ENCODE data around the gene OPRPN.

OPRPN gene, protein sequence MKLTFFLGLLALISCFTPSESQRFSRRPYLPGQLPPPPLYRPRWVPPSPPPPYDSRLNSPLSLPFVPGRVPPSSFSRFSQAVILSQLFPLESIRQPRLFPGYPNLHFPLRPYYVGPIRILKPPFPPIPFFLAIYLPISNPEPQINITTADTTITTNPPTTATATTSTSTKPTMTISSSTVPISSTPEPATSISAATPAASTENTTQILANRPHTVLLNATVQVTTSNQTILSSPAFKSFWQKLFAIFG

DNA sequence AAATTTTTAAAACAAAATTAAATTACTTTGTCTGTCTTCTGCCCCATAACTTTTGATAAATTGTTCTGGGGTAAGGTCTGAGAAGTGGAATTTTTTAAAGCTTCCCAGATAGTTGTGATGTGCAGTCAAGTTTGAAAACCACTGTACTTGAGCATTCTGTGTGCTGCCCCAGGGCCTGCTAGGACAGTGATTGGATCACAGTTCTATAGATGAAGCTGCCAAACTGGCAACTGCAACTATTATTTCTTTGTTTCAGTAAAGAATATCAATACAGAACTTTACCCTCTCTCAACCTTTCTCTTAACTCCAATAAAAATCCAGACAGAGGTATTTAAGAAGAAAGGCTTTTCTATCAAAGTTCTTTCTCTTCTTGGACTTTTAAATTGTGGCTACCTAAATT is at the start of gene OPRPN:
TSS of gene OPRPN (plus strand) at position 361 of the 400 bp plus-strand sequence. CDS start 1,346 bp downstream, outside the sequence.
- DNase-seq, result no peak

DNA sequence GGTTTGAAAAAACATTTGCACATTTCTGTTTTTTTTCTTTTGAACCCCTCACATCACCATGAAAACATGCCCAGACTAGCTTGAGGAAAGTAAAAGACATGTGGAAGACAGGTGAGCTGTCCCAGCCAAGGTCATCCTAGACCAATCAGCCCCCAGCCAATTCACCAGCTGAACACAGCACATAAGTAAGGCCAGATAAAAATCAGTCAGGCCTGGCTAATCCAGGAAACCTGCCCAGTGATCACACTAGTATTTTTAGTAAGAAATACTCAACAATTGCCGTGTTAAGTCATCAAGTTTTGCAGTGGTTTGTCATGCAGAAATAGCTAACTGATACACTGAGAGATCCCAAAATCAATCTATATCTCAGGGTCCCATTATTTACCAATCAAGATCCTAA is 41.6 kb upstream of the OPRPN start:
- no peak for DNase-seq

GRCh38 chr4:70359115-70359661 is 38.6 kb upstream of the OPRPN start:
- no peak for DNase-seq

GRCh38 chr4:70360460-70360859 is 37.3 kb upstream of the OPRPN start, which contains the start of gene SMR3A:
SMR3A (plus strand) TSS chr4:70360760; CDS start chr4:70362116, 1,356 bp downstream.
- DNase-seq, result no peak

DNA sequence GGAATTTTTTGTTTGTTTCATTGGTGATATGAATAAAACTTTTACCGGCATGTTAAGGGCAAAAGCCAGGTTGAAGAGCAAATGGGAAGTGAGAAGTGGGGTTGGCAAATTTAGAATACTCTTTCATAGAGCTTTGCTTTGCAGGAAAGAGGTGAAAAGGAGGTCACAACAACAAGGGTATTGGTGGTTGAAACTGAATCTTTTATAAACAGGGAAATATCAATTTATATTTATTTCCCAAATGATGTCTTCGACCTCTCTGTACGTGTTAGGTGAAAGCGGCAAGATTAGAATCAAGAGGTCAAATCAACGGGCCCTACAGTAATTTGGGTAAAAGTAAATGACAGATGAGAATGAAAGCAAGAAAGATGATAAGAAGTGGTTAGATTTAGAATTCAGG is 33.7 kb upstream of the OPRPN start:
- no peak for DNase-seq

GRCh38 chr4:70365479-70365878 is 32.3 kb upstream of the OPRPN start:
- DNase-seq, result no peak

GRCh38 chr4:70367813-70368212 is 29.9 kb upstream of the OPRPN start:
- no peak for DNase-seq

DNA sequence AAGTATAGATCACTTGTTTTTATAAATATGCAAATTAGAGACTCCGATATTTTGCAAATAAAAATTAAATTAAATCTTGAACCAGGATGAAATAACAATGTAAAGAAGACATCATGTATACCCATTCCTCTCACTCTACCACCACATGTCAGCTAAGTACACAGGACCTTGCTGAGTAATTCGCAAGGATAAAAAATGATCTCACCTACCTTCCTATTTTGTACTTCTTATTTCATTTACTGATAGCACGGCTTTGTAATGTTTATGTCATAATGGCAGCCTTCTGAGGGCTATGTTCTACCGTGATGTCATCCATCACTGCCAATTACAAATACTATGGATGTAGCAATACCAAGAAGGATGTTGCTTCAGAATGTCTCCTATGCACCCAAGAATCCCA is 25.8 kb upstream of the OPRPN start:
- DNase-seq, result no peak

DNA sequence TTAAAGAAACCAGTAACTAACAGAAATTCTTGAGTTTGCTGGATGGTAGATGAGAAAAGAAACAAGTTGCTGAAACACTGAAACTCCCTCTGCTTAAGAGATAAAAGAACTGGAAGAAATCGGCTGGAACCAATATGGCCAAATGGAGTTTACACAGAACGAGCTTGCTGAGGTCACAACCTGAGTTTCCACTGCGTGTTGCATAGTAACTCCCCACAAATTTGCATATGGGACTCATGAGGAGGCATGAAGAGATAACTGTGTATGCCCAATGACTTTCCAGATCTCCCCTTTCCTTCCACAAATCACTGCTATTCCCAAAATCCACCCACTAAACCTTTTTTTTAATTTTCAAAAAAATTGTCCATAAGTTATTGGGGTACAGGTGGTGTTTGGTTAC is 25.0 kb upstream of the OPRPN start:
- DNase-seq, result no peak

DNA sequence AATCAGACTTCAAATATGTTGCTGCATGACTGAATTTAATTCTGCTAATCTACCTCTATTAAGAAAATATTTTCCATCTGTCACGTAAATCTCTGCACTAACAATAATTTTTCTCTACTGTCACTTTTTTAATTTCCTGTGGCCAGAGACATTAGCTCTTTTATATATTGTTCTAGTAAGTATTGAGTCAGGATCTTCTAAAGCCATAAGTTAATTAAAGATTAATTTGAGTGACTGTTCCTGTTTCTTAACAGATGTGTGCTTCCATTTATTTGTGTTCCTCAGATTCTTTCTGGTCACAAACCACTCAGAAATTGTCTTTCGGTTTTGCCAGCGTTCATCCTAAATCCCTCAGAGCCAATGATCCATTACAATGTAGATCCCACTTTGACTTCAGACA is 17.2 kb upstream of the OPRPN start:
- DNase-seq, result no peak

- no peak for DNase-seq
Measured at GRCh38 chr4:70382691-70383181, 15.0 kb upstream of the OPRPN start, which contains the start of gene SMR3B. SMR3B (plus strand) TSS chr4:70383131; CDS start chr4:70384511, 1,380 bp downstream.

GRCh38 chr4:70392057-70392776 is 5.5 kb upstream of the OPRPN start:
- no peak for DNase-seq

DNA sequence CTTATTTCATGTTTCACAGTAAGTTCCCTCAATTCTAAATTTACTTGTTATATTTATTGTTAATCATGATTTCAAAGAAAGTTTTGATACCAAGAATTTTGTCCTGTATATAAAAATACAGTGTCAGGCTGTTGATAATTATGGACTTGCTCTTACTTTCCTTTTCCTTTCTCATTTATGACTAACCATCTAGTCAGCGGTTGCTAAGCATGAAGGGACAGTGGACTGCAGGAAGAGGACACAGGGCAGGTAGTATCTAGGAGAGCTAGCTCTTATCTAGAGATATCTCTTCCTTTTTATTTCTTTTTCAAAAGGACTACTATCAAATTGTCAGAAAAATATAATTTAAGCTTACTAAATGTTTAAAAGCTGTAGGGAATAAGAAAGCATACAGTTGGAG is 1.6 kb downstream of the OPRPN start:
- DNase-seq, result no peak

GRCh38 chr4:70402762-70403161 is 5.0 kb downstream of the OPRPN start:
- no peak for DNase-seq

GRCh38 chr4:70405765-70406164 is 8.0 kb downstream of the OPRPN start:
- DNase-seq, result no peak

DNA sequence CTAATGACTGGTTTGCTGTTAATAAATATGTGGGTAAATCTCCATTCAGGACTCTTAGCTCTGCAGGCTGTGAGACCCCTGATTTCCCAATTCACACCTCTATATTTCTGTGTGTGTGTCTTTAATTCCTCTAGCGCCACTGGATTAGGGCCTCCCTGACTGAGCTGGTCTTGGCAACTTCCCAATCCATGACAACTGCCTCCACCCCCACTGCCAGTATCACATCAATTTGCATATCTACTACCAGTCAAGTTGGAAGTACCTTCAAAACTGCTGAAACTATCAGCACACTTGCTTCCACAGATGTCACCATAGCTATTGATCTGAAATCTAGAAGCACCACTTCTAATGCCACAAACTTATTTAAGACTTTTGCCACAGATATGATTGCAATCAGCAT is 27.6 kb downstream of the OPRPN start:
- no peak for DNase-seq

- DNase-seq, result no peak
Measured at GRCh38 chr4:70426789-70427188, 29.0 kb downstream of the OPRPN start.

GRCh38 chr4:70437197-70437596 is 39.5 kb downstream of the OPRPN start:
- DNase-seq, result no peak

DNA sequence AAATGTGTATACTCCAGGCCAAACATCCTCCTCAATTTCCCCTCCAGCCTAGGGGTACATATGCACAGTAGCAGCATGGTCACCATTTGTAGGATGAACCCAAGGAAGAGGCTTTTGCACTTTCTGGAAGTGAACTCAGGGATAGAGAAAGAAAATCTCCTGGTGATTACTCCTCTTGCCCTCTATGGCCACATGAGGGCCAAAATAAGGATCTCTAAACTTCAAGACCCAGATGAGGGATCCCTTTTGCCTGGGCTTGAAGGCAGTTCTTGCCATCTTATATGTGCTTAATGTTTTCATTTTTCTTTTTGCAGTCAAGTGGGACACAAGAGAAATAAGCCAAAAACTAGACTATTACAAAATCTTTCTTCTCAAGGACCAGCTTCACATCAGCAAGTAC is 44.7 kb downstream of the OPRPN start:
- no peak for DNase-seq

DNA sequence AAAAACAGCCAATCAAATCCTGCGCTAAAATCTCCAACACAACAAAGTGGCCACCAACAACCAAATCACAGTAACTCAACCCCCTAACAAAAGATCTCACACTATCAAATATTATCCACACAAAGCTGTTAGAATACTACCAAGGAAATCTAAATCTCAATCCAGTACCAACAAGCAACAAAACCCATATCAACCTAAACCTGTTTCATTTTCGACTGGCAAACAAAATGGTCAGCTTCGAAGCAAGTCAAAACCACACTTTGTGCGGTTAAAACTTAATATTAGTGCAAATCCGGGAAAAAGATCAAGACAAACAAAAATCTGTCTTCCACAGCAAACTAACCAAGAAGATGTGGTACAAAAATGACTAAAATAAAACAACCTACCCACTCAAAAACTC is 45.6 kb downstream of the OPRPN start:
- no peak for DNase-seq

- no peak for DNase-seq
Measured at GRCh38 chr4:70449220-70449619, 51.5 kb downstream of the OPRPN start.

DNA sequence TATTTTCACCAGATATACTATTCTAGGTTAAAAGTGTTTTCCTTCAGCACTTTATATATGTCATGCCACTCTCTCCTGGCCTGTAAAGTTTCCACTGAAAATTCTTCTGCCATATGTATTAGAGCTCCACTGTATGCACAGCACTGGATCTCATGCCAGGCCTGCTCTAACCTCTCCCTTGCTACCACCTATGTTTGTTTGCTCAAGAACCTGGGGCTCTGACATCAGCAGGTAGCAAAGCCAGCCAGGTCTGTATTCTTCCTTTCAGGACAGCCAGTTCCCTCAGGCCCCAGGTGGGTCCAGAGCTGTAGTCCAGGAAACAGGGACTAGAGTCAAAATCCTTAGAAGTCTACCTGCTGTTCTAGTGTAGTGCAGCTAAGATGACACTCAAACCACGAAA is 55.2 kb downstream of the OPRPN start:
- no peak for DNase-seq

All from NCI-H1092 treated with DMSO at 0.1 percent for 48 hours (cell line).